HG03159 (cell line): ENCODE measurements around the gene SUMO1.

Experiments
- ATAC-seq: cut with Tn5 transposase; IDR thresholded peaks from one replicate; pipeline ENCODE4 v1.9.1; 2021; ENCODE audit warnings: mild to moderate bottlenecking, moderate library complexity; ENCODE audit not compliant: unreplicated experiment

Gene SUMO1

GRCh38 chr2:202157211-202157990 lies 81.0 kb downstream of the SUMO1 start:
- no peak for ATAC-seq
